Spleen (tissue), 11 donors: ENCODE measurements around the gene TNFAIP3. TPM values are rescaled to one million over a fixed set of nuclear protein-coding genes. Genes with fewer than 3 reads are reported as not detected.
"Not testable (repeated sequence)": the region's sequence is repeated elsewhere in the genome, so short reads cannot be mapped to it uniquely, and the experiment has no call there.

Source experiments
- DNase-seq: peaks from one replicate; pipeline ENCODE4 v3.0.0-alpha.2; 2020
- H3K27ac ChIP-seq, 8 donors: fragments of 200-600 bp; sonication (generic) in 7 of 8; 1 replicate in 4 of 8; 2 replicates in 4 of 8; pipeline versions ENCODE4 v1.5.0 to v1.8.0; 2016 to 2021; ENCODE audit warnings: inconsistent platforms in 4 of 8, mild to moderate bottlenecking in 4 of 8, moderate library complexity in 1 of 8
- H3K27me3 ChIP-seq, 7 donors: fragments of 200-600 bp; sonication (generic) in 6 of 7; replicated peaks in 1 of 7; 1 replicate in 4 of 7; 2 replicates in 3 of 7; pipeline versions ENCODE4 v1.5.0 to v1.8.0; 2016 to 2021; ENCODE audit warnings: inconsistent platforms in 3 of 7, mild to moderate bottlenecking in 1 of 7
- H3K36me3 ChIP-seq, 6 donors: fragments of 200-600 bp; sonication (generic) in 5 of 6; 1 replicate in 4 of 6; 2 replicates in 2 of 6; pipeline versions ENCODE4 v1.5.0 to v1.8.0; 2016 to 2021; ENCODE audit warnings: inconsistent platforms in 2 of 6
- H3K4me1 ChIP-seq, 6 donors: fragments of 200-600 bp; sonication (generic) in 5 of 6; 1 replicate in 3 of 6; 2 replicates in 3 of 6; pipeline versions ENCODE4 v1.5.0 to v1.8.0; 2016 to 2021; ENCODE audit warnings: inconsistent platforms in 3 of 6
- H3K4me3 ChIP-seq, 8 donors: fragments of 200-600 bp; sonication (generic) in 7 of 8; 1 replicate in 4 of 8; 2 replicates in 4 of 8; pipeline versions ENCODE4 v1.5.0 to v1.8.0; 2016 to 2021; ENCODE audit warnings: inconsistent platforms in 4 of 8, mild to moderate bottlenecking in 4 of 8, moderate library complexity in 2 of 8
- H3K9me3 ChIP-seq, 8 donors: fragments of 200-600 bp; sonication (generic) in 7 of 8; 1 replicate in 4 of 8; 2 replicates in 4 of 8; pipeline versions ENCODE4 v1.5.0 to v1.8.0; 2016 to 2021; ENCODE audit warnings: inconsistent platforms in 4 of 8
- POLR2A ChIP-seq, 3 donors: fragments of 450-650 bp; IDR thresholded peaks; one replicate each; pipeline ENCODE4 v1.5.1; 2017; ENCODE audit warnings: antibody characterized with exemption in 3 of 3, mild to moderate bottlenecking in 1 of 3
- POLR2AphosphoS5 ChIP-seq, 3 donors: sonication (generic); formaldehyde crosslinking; IDR thresholded peaks; one replicate each; pipeline ENCODE4 v1.5.1; 2017; ENCODE audit warnings: antibody characterized with exemption in 3 of 3
- WGBS, 5 donors: extraction: QIAGEN DNeasy Blood & Tissue Kit in 3 of 5; methylation state at CpG; one replicate each; pipeline versions ENCODE4 v1.1.5 to v1.1.7; 2013 to 2018; 5-methylcytosine and 5-hydroxymethylcytosine counted together
- intact Hi-C: fragments of 100-400 bp; cut with DNase I; formaldehyde crosslinking; loops from one replicate; pipeline ENCODE4 v1.15.0; 2023; ENCODE audit warnings: low total_unique reads
- polyA plus RNA-seq, 3 donors: library from polyadenylated mRNA; stranded (reverse); fragments of 200-250 nt; gene quantifications; one replicate each; pipeline ENCODE4 v1.2.1, GENCODE V29; 2013
- total RNA-seq, 7 donors: library from RNA; depleted of rRNA in 3 of 7; stranded (reverse); fragments of >200 nt in 3 of 7; fragmentation: NEBNext Ultra II Directional in 4 of 7; extraction: Animal tissue kit (Norgen Biotek cat#: 25700) in 4 of 7; gene quantifications; one replicate each; pipeline versions ENCODE4 v1.1.0 to v1.2.1, GENCODE V29; 2016 to 2021
- TF ChIP-seq, protein P1 (sequence below), 11 experiments: fragments of 200-600 bp in 7 of 11; fragments of 450-650 bp in 4 of 11; sonication (generic) in 4 of 11; IDR thresholded peaks in 8 of 11; conservative IDR thresholded peaks in 3 of 11; 1 replicate in 7 of 11; 2 replicates in 4 of 11; pipeline versions ENCODE4 v1.4.0 to v1.8.0; 2016 to 2021; ENCODE audit warnings: antibody characterized with exemption in 11 of 11, inconsistent platforms in 4 of 11, mild to moderate bottlenecking in 1 of 11
- donor health status: healthy with polysubstance abuse.
- donor health status: DM: no; HTN: no; CAD: no; lungs with moderate emphysema.
- donor health status: DM: no; HTN: no; CAD: no.
- donor health status: Bipolar disorder and iron deficiency.
- donor health status: healthy.
- donor health status: DM: no; HTN: no; CAD: no.
- donor health status: DM: yes; HTN: yes; CAD: no.

TNFAIP3 gene
- total and polyA plus RNA-seq, 10 donors, result 23.2 to 133 (median 51.7) TPM

DNA sequence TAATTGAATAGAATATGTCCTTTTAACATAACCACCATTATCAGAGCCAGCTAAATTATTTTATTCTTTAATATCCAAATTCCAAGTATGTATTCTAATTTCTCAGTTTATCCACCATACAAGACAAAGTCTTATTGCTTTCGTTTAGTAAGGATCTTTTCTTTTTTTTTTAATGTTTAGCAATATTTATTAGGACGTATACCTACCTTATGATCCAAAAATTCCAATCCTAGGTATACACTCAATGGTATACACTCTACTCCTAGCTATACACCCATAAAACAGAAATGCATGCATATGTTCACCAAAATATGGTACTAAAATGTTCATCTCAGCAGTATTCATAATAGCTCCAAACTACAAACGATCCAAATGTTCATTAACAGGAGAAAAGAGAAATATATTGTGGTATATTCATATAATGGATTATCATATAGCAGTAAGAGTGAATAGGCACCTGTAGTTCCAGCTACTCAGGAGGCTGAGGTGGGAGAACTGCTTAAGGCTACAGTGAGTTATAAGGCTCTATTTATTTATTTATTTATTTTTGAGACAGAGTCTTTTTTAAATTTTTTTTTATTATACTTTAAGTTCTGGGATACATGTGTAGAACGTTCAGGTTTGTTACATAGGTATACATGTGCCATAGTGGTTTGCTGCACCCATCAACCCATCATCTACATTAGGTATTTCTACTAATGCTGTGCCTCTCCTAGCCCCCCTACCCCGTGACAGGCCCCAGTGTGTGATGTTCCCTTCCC is 17.3 kb downstream of the TNFAIP3 start:
- H3K4me3 ChIP-seq, result no peak overlapping the region
- H3K4me1 ChIP-seq, result peaks cover 12 to 53% (median 36%) of the 10 kb centered on the region in 6 donors
- H3K36me3 ChIP-seq, result peaks cover 1 to 46% (median 40%) of the 10 kb centered on the region in 6 donors
- no peak for TF ChIP-seq POLR2AphosphoS5 (IDR thresholded peaks at IDR 0.05)
- TF ChIP-seq, protein P1, sequence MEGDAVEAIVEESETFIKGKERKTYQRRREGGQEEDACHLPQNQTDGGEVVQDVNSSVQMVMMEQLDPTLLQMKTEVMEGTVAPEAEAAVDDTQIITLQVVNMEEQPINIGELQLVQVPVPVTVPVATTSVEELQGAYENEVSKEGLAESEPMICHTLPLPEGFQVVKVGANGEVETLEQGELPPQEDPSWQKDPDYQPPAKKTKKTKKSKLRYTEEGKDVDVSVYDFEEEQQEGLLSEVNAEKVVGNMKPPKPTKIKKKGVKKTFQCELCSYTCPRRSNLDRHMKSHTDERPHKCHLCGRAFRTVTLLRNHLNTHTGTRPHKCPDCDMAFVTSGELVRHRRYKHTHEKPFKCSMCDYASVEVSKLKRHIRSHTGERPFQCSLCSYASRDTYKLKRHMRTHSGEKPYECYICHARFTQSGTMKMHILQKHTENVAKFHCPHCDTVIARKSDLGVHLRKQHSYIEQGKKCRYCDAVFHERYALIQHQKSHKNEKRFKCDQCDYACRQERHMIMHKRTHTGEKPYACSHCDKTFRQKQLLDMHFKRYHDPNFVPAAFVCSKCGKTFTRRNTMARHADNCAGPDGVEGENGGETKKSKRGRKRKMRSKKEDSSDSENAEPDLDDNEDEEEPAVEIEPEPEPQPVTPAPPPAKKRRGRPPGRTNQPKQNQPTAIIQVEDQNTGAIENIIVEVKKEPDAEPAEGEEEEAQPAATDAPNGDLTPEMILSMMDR (IDR thresholded peaks at IDR 0.05 in 8 of 11, conservative IDR thresholded peaks at IDR 0.05 in 3 of 11), result no peak
- TF ChIP-seq POLR2A (IDR thresholded peaks at IDR 0.05), result no peak
- H3K27me3 ChIP-seq, result no peaks in the 10 kb centered on the region
- DNase-seq, result no peak
- 85 to 95% (median 94%) methylated on average over 5 of the region's 5 CpGs for WGBS, 5 donors
- H3K9me3 ChIP-seq, result peaks cover 0 to 18% (median 0%) of the 10 kb centered on the region in 8 donors
- intact Hi-C loops, result no loop called here
- H3K27ac ChIP-seq, result peak overlapping the region in 5 of 8 donors; percentile 67 to 80 (median 74)

DNA sequence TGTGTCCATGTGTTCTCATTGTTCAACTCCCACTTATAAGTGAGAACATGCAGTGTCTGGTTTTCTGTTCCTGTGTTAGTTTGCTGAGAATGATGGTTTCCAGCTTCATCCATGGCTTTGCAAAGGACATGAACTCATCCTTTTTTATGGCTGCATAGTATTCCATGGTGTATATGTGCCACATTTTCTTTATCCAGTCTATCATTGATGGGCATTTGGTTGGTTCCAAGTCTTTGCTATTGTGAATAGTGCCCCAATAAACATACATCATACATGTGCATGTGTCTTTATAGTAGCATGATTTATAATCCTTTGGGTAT is 17.8 kb downstream of the TNFAIP3 start:
- intact Hi-C loops, H3K4me3 ChIP-seq: not testable (repeated sequence)

DNA sequence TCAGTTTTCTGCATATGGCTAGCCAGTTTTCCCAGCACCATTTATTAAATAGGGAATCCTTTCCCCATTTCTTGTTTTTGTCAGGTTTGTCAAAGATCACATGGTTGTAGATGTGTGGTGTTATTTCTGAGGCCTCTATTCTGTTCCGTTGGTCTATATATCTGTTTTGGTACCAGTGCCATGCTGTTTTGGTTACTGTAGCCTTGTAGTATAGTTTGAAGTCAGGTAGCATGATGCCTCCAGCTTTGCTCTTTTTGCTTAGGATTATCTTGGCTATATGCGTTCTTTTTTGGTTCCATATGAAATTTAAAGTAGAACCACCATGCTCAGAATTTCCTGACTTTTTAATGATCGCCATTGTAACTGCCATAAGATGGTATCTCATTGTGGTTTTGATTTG is 19.2 kb downstream of the TNFAIP3 start:
- H3K27ac ChIP-seq, DNase-seq, intact Hi-C loops, H3K27me3 ChIP-seq, H3K4me3 ChIP-seq: not testable (repeated sequence)
- H3K4me1 ChIP-seq, result peaks cover 12 to 34% (median 26%) of the 10 kb centered on the region in 6 donors
- WGBS, 5 donors, result 94 to 98% (median 95%) methylated on average over 3 of the region's 3 CpGs
- H3K9me3 ChIP-seq, result peaks cover 0 to 19% (median 0%) of the 10 kb centered on the region in 8 donors
- H3K36me3 ChIP-seq, result peaks cover 0 to 27% (median 21%) of the 10 kb centered on the region in 6 donors

More for the DNA sequence above, 17.8 kb downstream of the TNFAIP3 start:
- Histone ChIP-seq H3K9me3 (peaks cover 0 to 19% (median 0%) of the 10 kb centered on the region in 8 donors), H3K36me3 (peaks cover 0 to 41% (median 35%) of the 10 kb centered on the region in 6 donors), H3K4me1 (peaks cover 12 to 48% (median 32%) of the 10 kb centered on the region in 6 donors)
- H3K27ac ChIP-seq, DNase-seq, H3K27me3 ChIP-seq: not testable (repeated sequence)

DNA sequence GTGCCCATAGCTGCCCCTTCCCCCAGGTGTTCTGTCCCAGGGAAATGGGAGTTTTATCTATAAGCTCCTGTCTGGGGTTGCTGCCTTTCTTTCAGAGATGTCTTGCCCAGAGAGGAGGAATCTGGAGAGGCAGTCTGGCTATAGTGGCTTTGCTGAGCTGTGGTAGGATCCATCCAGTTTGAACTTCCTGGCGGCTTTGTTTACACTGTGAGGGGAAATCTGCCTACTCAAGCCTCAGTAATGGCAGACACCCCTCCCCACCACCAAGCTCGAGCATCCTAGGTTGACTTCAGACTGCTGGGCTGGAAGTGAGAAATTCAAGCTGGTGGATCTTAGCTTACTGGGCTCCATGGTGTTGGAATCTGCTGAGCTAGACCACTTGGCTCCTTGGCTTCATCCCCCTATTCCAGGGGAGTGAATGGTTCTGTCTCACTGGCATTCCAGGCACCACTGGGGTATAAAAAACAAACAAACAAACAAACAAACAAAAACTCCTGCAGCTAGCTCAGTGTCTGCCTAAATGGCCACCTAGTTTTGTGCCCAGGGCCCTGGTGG is 24.0 kb downstream of the TNFAIP3 start:
- no peaks in the 10 kb centered on the region for H3K27me3 ChIP-seq
- no peaks in the 10 kb centered on the region for H3K36me3 ChIP-seq
- TF ChIP-seq POLR2A (IDR thresholded peaks at IDR 0.05) (no peak), POLR2AphosphoS5 (IDR thresholded peaks at IDR 0.05) (no peak)
- TF ChIP-seq, protein P1 (IDR thresholded peaks at IDR 0.05 in 8 of 11, conservative IDR thresholded peaks at IDR 0.05 in 3 of 11), result no peak
- DNase-seq, result no peak
- H3K9me3 ChIP-seq, result peaks cover 0 to 18% (median 0%) of the 10 kb centered on the region in 8 donors
- 43 to 100% (median 81%) methylated on average over 2 of the region's 2 CpGs for WGBS, 5 donors
- intact Hi-C loops, result no loop called here
- H3K27ac ChIP-seq, result no peak overlapping the region
- no peaks in the 10 kb centered on the region for H3K4me1 ChIP-seq
- no peak overlapping the region for H3K4me3 ChIP-seq

DNA sequence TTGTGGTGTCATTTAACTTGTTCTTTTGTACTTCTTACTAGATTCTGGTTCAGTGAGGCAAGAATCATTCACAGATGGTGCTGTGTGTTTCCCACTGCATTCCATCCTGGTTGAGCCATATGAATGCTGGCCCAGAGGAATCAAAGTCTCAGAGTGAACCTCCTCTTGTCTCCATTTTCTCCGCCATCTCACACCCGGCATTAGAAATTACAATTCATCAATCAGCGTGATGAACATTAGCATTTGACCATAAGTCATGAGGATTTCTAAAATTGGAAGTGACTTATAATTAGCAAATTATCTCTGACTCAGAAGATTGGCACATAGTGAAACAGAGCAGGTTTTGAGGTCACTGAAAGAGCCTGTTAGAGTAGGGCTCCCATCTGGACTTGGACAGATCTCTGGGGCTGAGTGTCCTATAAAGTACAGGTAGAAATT is 25.2 kb downstream of the TNFAIP3 start:
- Histone ChIP-seq H3K4me1 (no peaks in the 10 kb centered on the region), H3K4me3 (no peak overlapping the region), H3K27me3 (no peaks in the 10 kb centered on the region), H3K27ac (no peak overlapping the region), H3K9me3 (peaks cover 0 to 14% (median 0%) of the 10 kb centered on the region in 8 donors), H3K36me3 (no peaks in the 10 kb centered on the region)
- intact Hi-C loops, result no loop called here
- DNase-seq, result no peak
- 78 to 86% (median 80%) methylated on average over 3 of the region's 3 CpGs for WGBS, 5 donors
- TF ChIP-seq POLR2AphosphoS5 (IDR thresholded peaks at IDR 0.05), result no peak
- no peak for TF ChIP-seq POLR2A (IDR thresholded peaks at IDR 0.05)
- TF ChIP-seq, protein P1 (IDR thresholded peaks at IDR 0.05 in 8 of 11, conservative IDR thresholded peaks at IDR 0.05 in 3 of 11), result no peak
